HG03575 (cell line): ENCODE results near the gene SLC25A18.

ENCODE experiments used
- ATAC-seq: cut with Tn5 transposase; IDR thresholded peaks from one replicate; pipeline ENCODE4 v1.9.1; 2021; ENCODE audit not compliant: unreplicated experiment, insufficient number of reproducible peaks, low FRiP score; ENCODE audit errors: extremely low read depth

The SLC25A18 gene

GRCh38 chr22:17638182-17638431 is 74.8 kb downstream of the SLC25A18 start:
- no peak for ATAC-seq

- no peak for ATAC-seq
Measured at GRCh38 chr22:17638432-17639246, 75.3 kb downstream of the SLC25A18 start, which contains the start of gene BCL2L13. BCL2L13 (plus strand) TSS chr22:17638757; CDS start chr22:17655712, 16,955 bp downstream.

GRCh38 chr22:17639247-17639741 is 76.0 kb downstream of the SLC25A18 start:
- no peak for ATAC-seq
